Stimulated activated naive CD4-positive, alpha-beta T cell treated with Interleukin-2 at 50 U/mL for 16 hours (primary cell): Measurements from ENCODE around the gene DYNC1LI2.
"Not testable (repeated sequence)": the region's sequence is repeated elsewhere in the genome, so short reads cannot be mapped to it uniquely, and the experiment has no call there.

Experiments used
- DNase-seq: peaks from one replicate; lab custom pipeline; 2025; lab: John Stamatoyannopoulos, UW

Gene DYNC1LI2

GRCh38 chr16:66696669-66697630 is 54.5 kb downstream of the DYNC1LI2 start, which contains the start of gene CMTM4:
CMTM4 (minus strand) TSS chr16:66696743; CDS start chr16:66696525, 218 bp downstream.
- peak; percentile 64 for DNase-seq

- no peak for DNase-seq
Observed at GRCh38 chr16:66695935-66696668, 55.3 kb downstream of the DYNC1LI2 start.

DNA sequence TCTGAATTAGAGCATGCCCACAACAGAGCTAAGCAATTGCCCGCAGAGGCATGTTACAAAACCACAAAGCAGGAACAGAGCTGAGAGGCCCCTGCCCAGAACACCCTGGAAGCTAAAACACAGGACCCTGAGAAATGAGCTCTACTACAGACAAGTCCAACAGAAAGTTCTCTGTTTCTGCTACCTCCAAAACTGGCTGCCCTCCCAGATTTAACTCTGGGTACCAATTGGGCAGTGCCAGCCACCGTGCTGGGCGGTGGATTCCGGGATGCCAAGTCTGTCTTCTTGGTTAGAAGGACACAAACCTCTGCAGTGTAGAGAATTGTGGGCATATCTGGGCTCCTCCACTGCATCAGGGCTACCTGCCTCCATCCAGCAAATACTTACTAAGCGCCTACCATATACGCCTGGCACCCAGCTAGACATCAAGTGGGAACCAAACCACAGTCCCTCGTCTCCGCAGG is 55.9 kb downstream of the DYNC1LI2 start:
- no peak for DNase-seq

DNA sequence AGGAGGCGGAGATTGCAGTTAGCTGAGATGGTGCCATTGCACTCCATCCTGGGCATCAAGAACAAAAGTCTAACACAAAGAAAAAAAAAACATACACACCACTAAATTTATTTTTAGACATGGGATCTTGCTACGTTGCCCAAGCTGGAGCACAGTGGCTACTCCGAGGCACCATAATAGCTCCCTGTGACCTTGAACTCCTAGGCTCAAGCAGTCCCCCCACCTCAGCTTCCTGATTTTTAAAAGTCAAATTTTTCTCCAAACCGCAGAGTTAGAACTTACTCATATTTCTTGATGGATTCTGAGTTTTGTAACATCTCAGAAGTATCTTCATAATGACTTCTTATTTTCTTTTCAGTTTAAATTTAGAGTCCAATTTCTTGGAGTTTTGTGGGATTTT is 58.3 kb downstream of the DYNC1LI2 start:
- DNase-seq = no peak

- DNase-seq = no peak
Observed at GRCh38 chr16:66692341-66692740, 59.1 kb downstream of the DYNC1LI2 start.

- DNase-seq = no peak
Observed at GRCh38 chr16:66691234-66691633, 60.2 kb downstream of the DYNC1LI2 start.

DNA sequence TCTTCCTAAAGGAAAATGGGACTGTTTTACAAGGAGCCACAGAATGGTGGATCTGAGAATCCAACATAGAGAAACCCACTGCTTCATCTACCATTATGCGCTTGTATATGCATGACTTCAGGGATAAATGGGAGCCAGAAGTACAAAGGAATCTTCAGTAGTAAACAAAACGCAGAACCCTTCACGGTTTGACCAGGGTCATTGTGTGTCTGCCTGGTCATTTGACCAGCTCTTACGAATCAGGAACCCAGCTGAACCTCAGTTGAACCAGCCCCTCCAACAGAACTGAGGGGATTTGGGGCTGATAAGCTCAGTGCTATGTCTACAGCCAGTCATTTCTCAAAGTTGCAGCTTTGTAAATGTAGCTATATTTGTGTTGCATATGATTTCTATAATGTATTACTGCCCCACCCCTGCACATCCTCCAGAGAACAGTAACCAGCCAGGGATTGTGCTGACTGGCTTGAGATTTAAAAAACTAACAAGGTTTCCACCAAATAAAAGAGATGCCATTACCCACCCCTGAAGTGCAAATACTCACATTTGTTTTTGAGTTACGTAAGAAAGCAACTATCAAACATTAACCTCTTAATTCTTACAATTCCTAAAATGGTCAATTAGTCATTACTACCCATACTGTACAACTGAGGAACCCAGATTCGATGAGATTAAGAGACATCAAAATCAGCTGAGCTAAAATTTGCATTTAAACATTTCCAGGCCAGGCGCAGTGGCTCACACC is 61.1 kb downstream of the DYNC1LI2 start:
- DNase-seq = no peak

GRCh38 chr16:66689282-66689681 is 62.1 kb downstream of the DYNC1LI2 start:
- no peak for DNase-seq

GRCh38 chr16:66687906-66688625 is 63.3 kb downstream of the DYNC1LI2 start:
- no peak for DNase-seq

GRCh38 chr16:66685501-66686115 is 65.8 kb downstream of the DYNC1LI2 start:
- not testable (repeated sequence) for DNase-seq

DNA sequence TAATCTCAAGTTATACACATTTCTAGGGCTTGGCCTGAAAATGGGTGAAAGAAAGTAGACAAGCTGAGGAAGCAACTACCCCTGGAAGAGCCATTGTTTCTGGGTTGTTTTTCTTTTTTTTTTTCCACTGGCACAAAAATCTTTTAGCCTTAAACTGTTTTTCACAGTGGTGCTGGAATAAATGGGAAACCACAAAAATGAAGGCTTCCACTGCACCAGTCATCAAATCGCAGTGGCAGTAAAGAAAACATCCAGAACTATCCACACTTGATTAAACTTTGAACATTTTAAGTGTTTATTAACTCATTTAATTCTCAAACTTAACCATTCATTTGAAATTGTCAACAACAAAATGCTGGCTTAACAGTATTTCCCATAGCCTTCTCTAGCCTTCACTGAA is 69.1 kb downstream of the DYNC1LI2 start:
- DNase-seq = no peak

DNA sequence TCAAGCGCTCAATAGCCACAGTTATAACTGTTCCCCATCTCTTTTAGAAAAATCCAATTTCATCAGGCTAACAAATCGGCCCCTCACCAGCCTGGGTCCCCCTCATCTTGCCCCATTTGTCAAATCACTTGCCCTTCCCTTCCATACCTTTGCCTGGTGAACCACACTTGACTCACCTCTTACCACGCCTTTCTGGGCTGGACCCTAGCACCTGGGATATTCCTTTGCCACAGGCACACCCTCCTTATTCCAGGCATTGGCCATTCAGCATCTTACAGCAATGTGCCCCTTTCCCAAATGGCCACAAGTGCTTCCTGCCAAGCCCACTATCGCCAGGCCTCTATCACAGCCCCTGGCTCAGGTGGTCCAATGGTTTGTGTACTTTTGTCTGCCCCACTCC is 69.7 kb downstream of the DYNC1LI2 start:
- no peak for DNase-seq

DNA sequence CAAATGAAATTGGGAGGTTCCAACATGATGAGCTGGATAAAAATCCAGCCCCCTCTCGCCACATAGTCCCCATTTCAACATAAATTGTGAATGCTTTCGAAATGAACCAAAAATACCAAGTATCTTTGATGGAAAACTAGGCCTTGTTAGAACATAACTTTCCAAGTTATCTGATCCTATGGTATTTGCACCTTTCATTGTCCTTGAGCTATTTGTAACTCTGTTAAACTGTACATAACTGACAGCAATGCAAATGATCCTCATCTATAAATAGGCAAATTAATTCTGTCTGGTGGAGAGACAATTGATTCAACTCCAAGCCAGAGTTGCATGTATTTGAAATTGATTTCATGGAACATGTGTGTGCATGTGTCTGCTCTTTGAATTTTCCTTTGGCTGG is 73.1 kb downstream of the DYNC1LI2 start:
- no peak for DNase-seq

DNA sequence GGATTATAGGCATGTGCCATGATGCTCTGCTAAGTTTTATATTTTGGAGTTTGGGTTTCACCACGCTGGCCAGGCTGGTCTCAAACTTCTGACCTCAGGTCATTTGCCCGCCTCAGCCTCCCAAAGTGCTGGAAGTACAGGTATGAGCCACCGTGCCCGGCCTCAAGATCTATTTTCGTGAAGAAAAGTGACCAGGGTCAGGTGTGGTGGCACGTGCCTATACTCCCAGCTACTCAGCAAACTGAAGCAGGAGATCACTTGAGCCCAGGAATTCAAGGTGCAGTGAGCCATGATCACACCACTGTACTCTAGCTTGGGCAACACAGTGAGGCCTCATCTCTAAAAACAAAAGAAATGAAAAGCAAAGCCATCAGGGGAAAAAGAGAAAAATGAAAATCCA is 73.6 kb downstream of the DYNC1LI2 start:
- no peak for DNase-seq

GRCh38 chr16:66677179-66677578 is 74.2 kb downstream of the DYNC1LI2 start:
- DNase-seq = no peak

DNA sequence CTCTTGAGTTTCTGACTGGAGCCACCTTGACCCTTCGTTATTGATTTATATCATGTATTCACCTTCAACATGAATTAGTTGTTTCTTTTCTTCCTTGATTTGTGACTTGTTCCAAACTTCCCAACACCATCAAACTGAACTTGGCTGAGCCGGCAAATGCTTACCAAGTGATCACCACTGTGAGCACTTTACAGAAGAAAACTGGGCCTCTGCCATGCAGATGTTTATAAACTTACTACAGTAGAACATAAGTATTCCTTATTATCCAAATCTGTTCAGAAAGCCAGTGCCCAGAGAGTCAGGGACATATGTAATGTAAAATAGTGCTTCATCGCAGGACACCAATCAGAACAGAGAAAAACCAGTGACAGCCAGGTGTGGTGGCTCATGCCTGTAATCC is 74.8 kb downstream of the DYNC1LI2 start:
- no peak for DNase-seq

DNA sequence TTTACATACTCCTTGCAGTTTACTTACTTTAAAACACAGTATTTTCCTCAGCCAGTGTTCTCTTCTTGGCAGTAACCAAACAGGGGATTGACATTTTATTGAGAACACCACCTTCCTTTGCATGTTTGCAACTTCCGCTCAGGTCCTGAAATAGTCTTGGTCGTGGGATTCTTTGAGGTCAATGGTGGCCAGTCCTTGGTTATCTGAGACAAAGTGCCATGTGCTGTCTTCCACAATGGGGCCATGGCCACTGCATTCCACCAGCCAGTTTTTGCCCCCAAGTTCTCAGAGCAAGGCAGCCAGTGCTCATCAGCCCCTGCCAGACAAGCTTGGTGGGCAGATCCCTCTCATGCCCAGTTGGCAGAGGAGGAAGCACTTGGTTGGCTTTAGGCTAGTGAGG is 77.7 kb downstream of the DYNC1LI2 start:
- no peak for DNase-seq
